Measurements from ENCODE around the gene TMEM176A.
A peak's percentile ranks its signal among the peaks of the same experiment; 100 is the strongest.
"Not testable (repeated sequence)": the region's sequence is repeated elsewhere in the genome, so short reads cannot be mapped to it uniquely, and the experiment has no call there.

TMEM176A gene

GRCh38 chr7:150800581-150801241 lies at the start of gene TMEM176A:
Gene TMEM176A, plus strand, starts transcription at chr7:150800769. Its CDS starts 782 bp downstream, at chr7:150801551.
- no peak for DNase-seq (ENCODE audit: low spot score)

- DNase-seq (ENCODE audit: low spot score) = no peak
These were observed 48.9 kb upstream of the TMEM176A start for GRCh38 chr7:150751702-150752101.

- no peak for DNase-seq (ENCODE audit: low spot score)
These were observed 47.3 kb upstream of the TMEM176A start for GRCh38 chr7:150753239-150753638.

GRCh38 chr7:150753826-150754603 lies 46.6 kb upstream of the TMEM176A start:
- DNase-seq (ENCODE audit: low spot score) = no peak

GRCh38 chr7:150754951-150755350 lies 45.6 kb upstream of the TMEM176A start:
- DNase-seq (ENCODE audit: low spot score) = no peak

GRCh38 chr7:150755473-150756099 lies 45.0 kb upstream of the TMEM176A start:
- no peak for DNase-seq (ENCODE audit: low spot score)

- no peak for DNase-seq (ENCODE audit: low spot score)
These were observed 44.4 kb upstream of the TMEM176A start for GRCh38 chr7:150756166-150756565.

- peak; percentile 22 for DNase-seq (ENCODE audit: low spot score)
These were observed 43.7 kb upstream of the TMEM176A start for GRCh38 chr7:150756858-150757257.

- DNase-seq (ENCODE audit: low spot score) = no peak
These were observed 41.1 kb upstream of the TMEM176A start for GRCh38 chr7:150759479-150759878.

- no peak for DNase-seq (ENCODE audit: low spot score)
These were observed 34.2 kb upstream of the TMEM176A start for GRCh38 chr7:150766334-150766709.

- no peak for DNase-seq (ENCODE audit: low spot score)
These were observed 30.8 kb upstream of the TMEM176A start for GRCh38 chr7:150769768-150770167.

GRCh38 chr7:150774131-150774530 lies 26.4 kb upstream of the TMEM176A start:
- DNase-seq (ENCODE audit: low spot score) = not testable (repeated sequence)

GRCh38 chr7:150778014-150778737 lies 22.4 kb upstream of the TMEM176A start:
- DNase-seq (ENCODE audit: low spot score) = no peak

GRCh38 chr7:150778738-150779301 lies 21.7 kb upstream of the TMEM176A start:
- DNase-seq (ENCODE audit: low spot score) = peak; percentile 89

GRCh38 chr7:150780292-150780691 lies 20.3 kb upstream of the TMEM176A start:
- DNase-seq (ENCODE audit: low spot score) = no peak

- DNase-seq (ENCODE audit: low spot score) = no peak
These were observed 19.5 kb upstream of the TMEM176A start for GRCh38 chr7:150781103-150781502.

- no peak for DNase-seq (ENCODE audit: low spot score)
These were observed 18.6 kb upstream of the TMEM176A start for GRCh38 chr7:150781961-150782360.

GRCh38 chr7:150784120-150784736 lies 16.3 kb upstream of the TMEM176A start:
- no peak for DNase-seq (ENCODE audit: low spot score)

- no peak for DNase-seq (ENCODE audit: low spot score)
These were observed 15.6 kb upstream of the TMEM176A start for GRCh38 chr7:150784954-150785353.

GRCh38 chr7:150787321-150788281 lies 13.0 kb upstream of the TMEM176A start:
- DNase-seq (ENCODE audit: low spot score) = no peak
